OCI-LY7 (cell line): ENCODE data around the gene BGLAP. TPM values are rescaled to one million over a fixed set of nuclear protein-coding genes. Genes with fewer than 3 reads are reported as not detected.

ENCODE experiments used
- BruUV-seq: library from RNA; stranded (reverse); fragments of 400-500 nt; replicated peaks from 2 replicates; lab custom pipeline; 2021; lab: Mats Ljungman, UMichigan
- CTCF ChIA-PET: fragments of 300-600 bp; sonication (Branson Sonifier 250); formaldehyde crosslinking; loops from one replicate; lab custom pipeline; 2022; ENCODE audit warnings: antibody characterized with exemption; ENCODE audit not compliant: unreplicated experiment; lab: Charles Lee
- POLR2A ChIA-PET: fragments of 300-600 bp; sonication (Branson Sonifier 250); formaldehyde crosslinking; loops from one replicate; lab custom pipeline; 2022; ENCODE audit warnings: antibody characterized with exemption; lab: Charles Lee
- DNase-seq: peaks from one replicate; pipeline ENCODE4 v3.0.0-alpha.2; 2015; ENCODE audit warnings: low spot score
- H2AFZ ChIP-seq: fragments of 200-600 bp; sonication (generic), shearing (Covaris generic); 2 replicates; pipeline ENCODE4 v1.6.1; 2014; ENCODE audit warnings: mild to moderate bottlenecking, antibody characterized with exemption, low read length, moderate library complexity
- H3K27ac ChIP-seq: fragments of 200-600 bp; sonication (generic); 2 replicates; pipeline ENCODE4 v1.5.1; 2014; ENCODE audit warnings: mixed run types, low read depth, mild to moderate bottlenecking, moderate library complexity, low read length, inconsistent platforms; ENCODE audit not compliant: poor library complexity, severe bottlenecking
- H3K36me3 ChIP-seq: fragments of 200-600 bp; sonication (generic); 2 replicates; pipeline ENCODE4 v1.6.1; 2014; ENCODE audit warnings: mild to moderate bottlenecking, antibody characterized with exemption, low read length, moderate library complexity, mixed read lengths; ENCODE audit not compliant: insufficient read depth
- H3K4me1 ChIP-seq: fragments of 200-600 bp; sonication (generic); 2 replicates; pipeline ENCODE4 v1.5.1; 2014; ENCODE audit warnings: mild to moderate bottlenecking, low read length; ENCODE audit not compliant: insufficient read depth, poor library complexity, severe bottlenecking
- H3K4me2 ChIP-seq: fragments of 200-600 bp; sonication (generic); 2 replicates; pipeline ENCODE4 v1.6.1; 2014; ENCODE audit warnings: mild to moderate bottlenecking, low read length
- H3K4me3 ChIP-seq: fragments of 200-600 bp; sonication (generic); 2 replicates; pipeline ENCODE4 v1.5.1; 2014; ENCODE audit warnings: mild to moderate bottlenecking, low read depth, low read length; ENCODE audit not compliant: poor library complexity, severe bottlenecking
- H3K79me2 ChIP-seq: fragments of 200-600 bp; sonication (generic); 2 replicates; pipeline ENCODE4 v1.6.1; 2016; ENCODE audit warnings: low read depth, mild to moderate bottlenecking, low read length, moderate library complexity, mixed read lengths; ENCODE audit not compliant: insufficient read depth
- H3K9me2 ChIP-seq: fragments of 200-600 bp; sonication (generic); 2 replicates; pipeline ENCODE4 v1.6.1; 2016; ENCODE audit warnings: mild to moderate bottlenecking, low read length, mixed read lengths; ENCODE audit not compliant: insufficient read depth
- H3K9me3 ChIP-seq: fragments of 200-600 bp; sonication (generic); 2 replicates; pipeline ENCODE4 v1.6.1; 2014; ENCODE audit warnings: mild to moderate bottlenecking, mixed run types, low read length, mixed read lengths
- H4K20me1 ChIP-seq: fragments of 200-600 bp; sonication (generic); 2 replicates; pipeline ENCODE4 v1.6.1; 2014; ENCODE audit warnings: mild to moderate bottlenecking, antibody characterized with exemption, low read length, moderate library complexity, mixed read lengths; ENCODE audit not compliant: insufficient read depth
- CTCF ChIP-seq: fragments of 200-600 bp; sonication (generic); conservative IDR thresholded peaks from 2 replicates; pipeline ENCODE4 v1.5.1; 2014; ENCODE audit warnings: mild to moderate bottlenecking, antibody characterized with exemption, low read length, moderate library complexity, mixed read lengths
- EZH2phosphoT487 ChIP-seq: fragments of 200-600 bp; sonication (generic); IDR thresholded peaks from 2 replicates; pipeline ENCODE4 v1.6.1; 2018; ENCODE audit warnings: low read depth, borderline replicate concordance, mild to moderate bottlenecking, mixed run types, antibody characterized with exemption, low read length, moderate library complexity, mixed read lengths
- intact Hi-C: fragments of 100-400 bp; cut with micrococcal nuclease; formaldehyde crosslinking; loops from one replicate; pipeline ENCODE4 v1.10.0; 2022; ENCODE audit not compliant: unreplicated experiment
- total RNA-seq, 2 experiments: library from RNA; depleted of rRNA in 1 of 2; stranded (reverse); fragments of >200 nt in 1 of 2; shearing (Covaris generic) in 1 of 2; gene quantifications; 2 replicates each; pipeline ENCODE4 v1.2.3, GENCODE V29; 2014 to 2022

BGLAP gene
- total RNA-seq, 2 experiments from 2014 or later: 3.7 to 6.0 TPM

- peaks cover 13% of the 10 kb centered on the region for H3K4me1 ChIP-seq
- H3K9me3 ChIP-seq: no peaks in the 10 kb centered on the region
- H3K36me3 ChIP-seq: peaks cover 69% of the 10 kb centered on the region
- no peak for DNase-seq
- H3K9me2 ChIP-seq: no peaks in the 10 kb centered on the region
- H3K4me3 ChIP-seq: no peak overlapping the region
- ChIA-PET CTCF (no interaction called here), POLR2A (interaction anchor here (0.6 to 0.7 kb wide), 3 partner anchors 57 to 1652 kb away, joined by 3 to 10 read pairs (median 4); no protein-coding TSS in a partner anchor)
- H3K79me2 ChIP-seq: peaks cover 30% of the 10 kb centered on the region
- BruUV-seq: no TSS peak
- H2AFZ ChIP-seq: no peak overlapping the region
- no peaks in the 10 kb centered on the region; the same call in 1 of the 2 replicates for H4K20me1 ChIP-seq
- no peak overlapping the region for H3K4me2 ChIP-seq
- H3K27ac ChIP-seq: no peak overlapping the region
- intact Hi-C loops: no loop called here
- TF ChIP-seq EZH2phosphoT487 (no peak), CTCF (no peak)
These were observed 41.9 kb upstream of the BGLAP start for GRCh38 chr1:156200044-156200443.

- Histone ChIP-seq H3K4me1 (no peaks in the 10 kb centered on the region), H3K9me2 (no peaks in the 10 kb centered on the region), H3K36me3 (peaks cover 78% of the 10 kb centered on the region), H3K9me3 (no peaks in the 10 kb centered on the region), H2AFZ (no peak overlapping the region), H3K4me2 (no peak overlapping the region), H3K27ac (no peak overlapping the region), H3K4me3 (no peak overlapping the region), H3K79me2 (peaks cover 14% of the 10 kb centered on the region; the same call in 1 of the 2 replicates), H4K20me1 (no peaks in the 10 kb centered on the region)
- intact Hi-C loops: no loop called here
- ChIA-PET CTCF (no interaction called here), POLR2A (interaction anchor here (0.6 to 0.7 kb wide), 3 partner anchors 10 to 205 kb away, joined by 3 to 4 read pairs (median 4); partner anchors contain the start of gene SLC25A44)
- no peak for DNase-seq
- no TSS peak for BruUV-seq
- TF ChIP-seq CTCF: no peak
- TF ChIP-seq EZH2phosphoT487: no peak
These were observed 38.7 kb upstream of the BGLAP start for GRCh38 chr1:156203331-156203730.

- Histone ChIP-seq H3K27ac (no peak overlapping the region), H2AFZ (no peak overlapping the region), H3K36me3 (peaks cover 86% of the 10 kb centered on the region), H4K20me1 (no peaks in the 10 kb centered on the region), H3K4me2 (no peak overlapping the region), H3K79me2 (peaks cover 14% of the 10 kb centered on the region; the same call in 1 of the 2 replicates), H3K9me2 (no peaks in the 10 kb centered on the region), H3K9me3 (no peaks in the 10 kb centered on the region), H3K4me3 (no peak overlapping the region), H3K4me1 (no peaks in the 10 kb centered on the region)
- TF ChIP-seq EZH2phosphoT487 (no peak), CTCF (no peak)
- CTCF ChIA-PET: no interaction called here
- no TSS peak for BruUV-seq
- POLR2A ChIA-PET: no interaction called here
- DNase-seq: no peak
- intact Hi-C loops: no loop called here
These were observed 37.3 kb upstream of the BGLAP start for GRCh38 chr1:156204686-156205085.
